Neural progenitor cell (in vitro differentiated cells): Measurements from ENCODE around the gene ARG2. TPM values are rescaled to one million over a fixed set of nuclear protein-coding genes. Genes with fewer than 3 reads are reported as not detected.

ENCODE experiments used
- DNase-seq: peaks from one replicate; pipeline ENCODE4 v3.0.0-alpha.2; 2016; ENCODE audit warnings: low spot score
- H2AFZ ChIP-seq: fragments of 200-600 bp; sonication (generic); replicated peaks from 2 replicates; pipeline ENCODE4 v1.6.1; 2016; ENCODE audit warnings: antibody characterized with exemption
- H3F3A ChIP-seq: fragments of 200-600 bp; sonication (generic); 2 replicates; pipeline ENCODE4 v1.6.1; 2016; ENCODE audit warnings: antibody characterized with exemption, low read depth
- H3K27ac ChIP-seq: fragments of 200-600 bp; sonication (generic); 2 replicates; pipeline ENCODE4 v1.5.1; 2016; ENCODE audit warnings: mild to moderate bottlenecking
- H3K27me3 ChIP-seq: fragments of 200-600 bp; sonication (generic); 2 replicates; pipeline ENCODE4 v1.6.1; 2016; ENCODE audit warnings: mild to moderate bottlenecking, moderate library complexity
- H3K36me3 ChIP-seq: fragments of 200-600 bp; sonication (generic); 2 replicates; pipeline ENCODE4 v1.5.1; 2016
- H3K4me1 ChIP-seq: fragments of 200-600 bp; sonication (generic); 2 replicates; pipeline ENCODE4 v1.6.1; 2016; ENCODE audit warnings: mixed run types
- H3K4me2 ChIP-seq: fragments of 200-600 bp; sonication (generic); 2 replicates; pipeline ENCODE4 v1.6.1; 2016
- H3K4me3 ChIP-seq: fragments of 200-600 bp; sonication (generic); 2 replicates; pipeline ENCODE4 v1.5.1; 2016
- H3K79me2 ChIP-seq: fragments of 200-600 bp; sonication (generic); 2 replicates; pipeline ENCODE4 v1.6.1; 2016; ENCODE audit warnings: low read depth
- H3K9ac ChIP-seq: fragments of 200-600 bp; sonication (generic); 2 replicates; pipeline ENCODE4 v1.6.1; 2016
- H3K9me3 ChIP-seq: fragments of 200-600 bp; sonication (generic); 2 replicates; pipeline ENCODE4 v1.5.1; 2016; ENCODE audit warnings: low read depth
- H4K20me1 ChIP-seq: fragments of 200-600 bp; sonication (generic); 2 replicates; pipeline ENCODE4 v1.6.1; 2016; ENCODE audit warnings: low read depth
- H3K27ac Mint-ChIP-seq: 3 replicates; pipeline ENCODE4 v1.8.0; 2021; ENCODE audit warnings: mixed read lengths
- H3K27me3 Mint-ChIP-seq: 2 replicates; pipeline ENCODE4 v1.8.0; 2022; ENCODE audit warnings: low read depth, mild to moderate bottlenecking, inconsistent platforms, moderate library complexity, mixed read lengths; ENCODE audit not compliant: insufficient read depth
- H3K36me3 Mint-ChIP-seq: 3 replicates; pipeline ENCODE4 v1.8.0; 2021; ENCODE audit warnings: mixed read lengths
- H3K4me1 Mint-ChIP-seq: 3 replicates; pipeline ENCODE4 v1.8.0; 2021; ENCODE audit warnings: mixed read lengths
- H3K4me3 Mint-ChIP-seq: 3 replicates; pipeline ENCODE4 v1.8.0; 2021; ENCODE audit warnings: mild to moderate bottlenecking, moderate library complexity, mixed read lengths
- H3K9me3 Mint-ChIP-seq: 3 replicates; pipeline ENCODE4 v1.8.0; 2020; ENCODE audit warnings: mixed read lengths
- CTCF ChIP-seq: fragments of 200-600 bp; sonication (generic); IDR thresholded peaks from 2 replicates; pipeline ENCODE4 v1.5.1; 2017; ENCODE audit warnings: antibody characterized with exemption, mild to moderate bottlenecking
- EZH2 ChIP-seq: fragments of 200-600 bp; sonication (generic); IDR thresholded peaks from 2 replicates; pipeline ENCODE4 v1.6.1; 2017; ENCODE audit warnings: antibody characterized with exemption, mild to moderate bottlenecking, moderate library complexity
- EZH2phosphoT487 ChIP-seq: fragments of 200-600 bp; sonication (generic); IDR thresholded peaks from 2 replicates; pipeline ENCODE4 v1.6.1; 2017; ENCODE audit warnings: antibody characterized with exemption
- small RNA-seq: library from RNA; depleted of rRNA; stranded (forward); fragments of <200 nt; gene quantifications from one replicate; pipeline ENCODE3, GENCODE V24; 2015
- total RNA-seq: library from RNA; depleted of rRNA; stranded (reverse); fragments of >200 nt; gene quantifications from 2 replicates; pipeline ENCODE4 v1.2.3, GENCODE V29; 2015; ENCODE audit warnings: low replicate concordance

ARG2 gene
- total RNA-seq, 1 donor from 2014 or later = 92.4 TPM

GRCh38 chr14:67697006-67697405 lies 77.3 kb downstream of the ARG2 start:
- Histone ChIP-seq H3K4me2 (no peak overlapping the region), H4K20me1 (peaks cover 26% of the 10 kb centered on the region), H3K27me3 (peaks cover 7% of the 10 kb centered on the region), H2AFZ (no peak overlapping the region), H3K9ac (no peak overlapping the region), H3F3A (no peaks in the 10 kb centered on the region), H3K4me3 (no peak overlapping the region), H3K27ac (no peak overlapping the region), H3K79me2 (peaks cover 35% of the 10 kb centered on the region), H3K4me1 (peaks cover 17% of the 10 kb centered on the region), H3K36me3 (no peaks in the 10 kb centered on the region), H3K9me3 (no peaks in the 10 kb centered on the region)
- no peak overlapping the region for H3K27ac Mint-ChIP-seq
- H3K36me3 Mint-ChIP-seq = peaks cover 5% of the 10 kb centered on the region
- DNase-seq = no peak
- H3K4me1 Mint-ChIP-seq = peaks cover 12% of the 10 kb centered on the region
- H3K4me3 Mint-ChIP-seq = no peak overlapping the region
- peaks cover 5% of the 10 kb centered on the region for H3K27me3 Mint-ChIP-seq
- H3K9me3 Mint-ChIP-seq = no peaks in the 10 kb centered on the region
- TF ChIP-seq EZH2 (no peak), EZH2phosphoT487 (no peak), CTCF (no peak)

GRCh38 chr14:67698179-67698578 lies 78.5 kb downstream of the ARG2 start:
- H3K79me2 ChIP-seq = peaks cover 24% of the 10 kb centered on the region
- H3K4me2 ChIP-seq = no peak overlapping the region
- peaks cover 7% of the 10 kb centered on the region for H3K27me3 ChIP-seq
- no peak overlapping the region for H3K27ac Mint-ChIP-seq
- peaks cover 15% of the 10 kb centered on the region for H4K20me1 ChIP-seq
- peaks cover 5% of the 10 kb centered on the region for H3K27me3 Mint-ChIP-seq
- no peaks in the 10 kb centered on the region for H3K9me3 ChIP-seq
- H3K36me3 Mint-ChIP-seq = no peaks in the 10 kb centered on the region
- H3K4me3 ChIP-seq = no peak overlapping the region
- no peaks in the 10 kb centered on the region for H3K9me3 Mint-ChIP-seq
- H3K4me3 Mint-ChIP-seq = no peak overlapping the region
- no peaks in the 10 kb centered on the region for H3K36me3 ChIP-seq
- TF ChIP-seq CTCF (no peak), EZH2phosphoT487 (no peak), EZH2 (no peak)
- no peak for DNase-seq
- H2AFZ ChIP-seq = no peak overlapping the region
- H3K4me1 Mint-ChIP-seq = peaks cover 7% of the 10 kb centered on the region
- peaks cover 11% of the 10 kb centered on the region for H3K4me1 ChIP-seq
- H3K27ac ChIP-seq = no peak overlapping the region
- no peaks in the 10 kb centered on the region for H3F3A ChIP-seq
- H3K9ac ChIP-seq = no peak overlapping the region

Small RNA genes within 50 kb of the gene (small RNA-seq; reads per million reads assigned to genes)
- gene AL132640.3 (not detected), gene RF00019 (not detected), gene RNA5SP386 (not detected)

Other genes starting within 250 kb of the ARG2 start
- not detected in 2 replicates for gene PLEK2, start 207.8 kb upstream of the ARG2 start, total RNA-seq
- gene TMEM229B, start 131.2 kb upstream of the ARG2 start, total RNA-seq = 0.12 TPM in 1 of 2 replicates, not detected in the other
- gene PLEKHH1, start 86.6 kb upstream of the ARG2 start, total RNA-seq = 10.1 and 17.6 TPM in 2 replicates
- gene PIGH, start 19.7 kb upstream of the ARG2 start, total RNA-seq = 15.8 and 20.4 TPM in 2 replicates
- 64.9 and 69.8 TPM in 2 replicates for gene VTI1B, start 54.7 kb downstream of the ARG2 start, total RNA-seq
- gene RDH11, start 75.8 kb downstream of the ARG2 start, total RNA-seq = 80.6 and 90.6 TPM in 2 replicates
- gene RDH12, start 82.0 kb downstream of the ARG2 start, total RNA-seq = 1.3 and 1.5 TPM in 2 replicates
- 18.3 and 22.3 TPM in 2 replicates for gene ZFYVE26, start 196.7 kb downstream of the ARG2 start, total RNA-seq
- 33.6 and 50.5 TPM in 2 replicates for gene RAD51B, start 199.9 kb downstream of the ARG2 start, total RNA-seq